Loucy (cell line): ENCODE results near the gene RASAL1.

ENCODE experiments used
- H2AFZ ChIP-seq: fragments of 200-600 bp; sonication (generic); 2 replicates; pipeline ENCODE4 v1.6.0; 2016; ENCODE audit warnings: antibody characterized with exemption, mild to moderate bottlenecking, low read length, moderate library complexity
- H3F3A ChIP-seq: fragments of 200-600 bp; 2 replicates; pipeline ENCODE4 v1.6.0; 2016; ENCODE audit warnings: antibody characterized with exemption, low read depth, mild to moderate bottlenecking
- H3K27me3 ChIP-seq: fragments of 200-600 bp; sonication (generic); 2 replicates; pipeline ENCODE4 v1.6.1; 2014; ENCODE audit warnings: low read length, mild to moderate bottlenecking; ENCODE audit not compliant: insufficient read depth, poor library complexity, severe bottlenecking
- H3K36me3 ChIP-seq: fragments of 200-600 bp; sonication (generic); 2 replicates; pipeline ENCODE4 v1.6.1; 2016; ENCODE audit warnings: low read length; ENCODE audit not compliant: insufficient read depth
- H3K4me1 ChIP-seq: fragments of 200-600 bp; sonication (generic); 2 replicates; pipeline ENCODE4 v1.5.1; 2014; ENCODE audit warnings: low read length, mild to moderate bottlenecking; ENCODE audit not compliant: insufficient read depth, poor library complexity, severe bottlenecking
- H3K4me2 ChIP-seq: fragments of 200-600 bp; sonication (generic); 2 replicates; pipeline ENCODE4 v1.6.0; 2014; ENCODE audit warnings: antibody characterized with exemption, low read length, low read depth, mild to moderate bottlenecking; ENCODE audit not compliant: poor library complexity, severe bottlenecking
- H3K4me3 ChIP-seq: fragments of 200-600 bp; sonication (generic); 2 replicates; pipeline ENCODE4 v1.5.1; 2014; ENCODE audit warnings: low read length, mild to moderate bottlenecking, mixed read lengths; ENCODE audit not compliant: poor library complexity, severe bottlenecking
- H3K79me2 ChIP-seq: fragments of 200-600 bp; sonication (generic); 2 replicates; pipeline ENCODE4 v1.6.1; 2014; ENCODE audit warnings: low read length; ENCODE audit not compliant: insufficient read depth
- H3K9ac ChIP-seq: fragments of 200-600 bp; sonication (generic); 2 replicates; pipeline ENCODE4 v1.6.0; 2014; ENCODE audit warnings: mild to moderate bottlenecking, low read depth, low read length, moderate library complexity; ENCODE audit not compliant: poor library complexity, severe bottlenecking
- H3K9me2 ChIP-seq: fragments of 200-600 bp; sonication (generic); replicated peaks from 2 replicates; pipeline ENCODE4 v1.6.1; 2016; ENCODE audit warnings: low read depth, low read length, mixed read lengths
- H3K9me3 ChIP-seq: fragments of 200-600 bp; sonication (generic); 2 replicates; pipeline ENCODE4 v1.6.1; 2014; ENCODE audit warnings: mild to moderate bottlenecking, antibody characterized with exemption, low read length, low read depth; ENCODE audit not compliant: insufficient read depth
- H4K20me1 ChIP-seq: fragments of 200-600 bp; sonication (generic); 2 replicates; pipeline ENCODE4 v1.6.0; 2014; ENCODE audit warnings: antibody characterized with exemption, low read length, mild to moderate bottlenecking; ENCODE audit not compliant: insufficient read depth, poor library complexity, severe bottlenecking
- CTCF ChIP-seq: fragments of 200-600 bp; sonication (generic); conservative IDR thresholded peaks from 2 replicates; pipeline ENCODE4 v1.5.1; 2014; ENCODE audit warnings: mild to moderate bottlenecking, antibody characterized with exemption, low read length
- EZH2phosphoT487 ChIP-seq: fragments of 200-600 bp; IDR thresholded peaks from 2 replicates; pipeline ENCODE4 v1.6.1; 2018; ENCODE audit warnings: antibody characterized with exemption, mild to moderate bottlenecking, moderate library complexity, borderline replicate concordance

The RASAL1 gene

GRCh38 chr12:113161415-113162016, 26.0 kb upstream of the RASAL1 start:
- Histone ChIP-seq H3K27me3 (no peaks in the 10 kb centered on the region), H3K79me2 (no peaks in the 10 kb centered on the region), H3K9ac (no peak overlapping the region), H3K36me3 (peaks cover 77% of the 10 kb centered on the region; the same call in 1 of the 2 replicates), H3F3A (no peaks in the 10 kb centered on the region), H4K20me1 (no peaks in the 10 kb centered on the region), H3K4me1 (no peaks in the 10 kb centered on the region), H3K9me3 (no peaks in the 10 kb centered on the region), H2AFZ (no peak overlapping the region), H3K9me2 (no peaks in the 10 kb centered on the region), H3K4me3 (no peak overlapping the region), H3K4me2 (no peak overlapping the region)
- no peak for TF ChIP-seq EZH2phosphoT487
- no peak for TF ChIP-seq CTCF

GRCh38 chr12:113159937-113160336, 24.4 kb upstream of the RASAL1 start:
- Histone ChIP-seq H3K4me3 (no peak overlapping the region), H3K4me2 (no peak overlapping the region), H3K9ac (no peak overlapping the region), H2AFZ (no peak overlapping the region), H3K27me3 (no peaks in the 10 kb centered on the region), H3K9me2 (no peaks in the 10 kb centered on the region), H3K4me1 (no peaks in the 10 kb centered on the region), H3F3A (no peaks in the 10 kb centered on the region), H3K36me3 (peaks cover 61% of the 10 kb centered on the region; the same call in 1 of the 2 replicates), H3K9me3 (no peaks in the 10 kb centered on the region), H4K20me1 (no peaks in the 10 kb centered on the region), H3K79me2 (no peaks in the 10 kb centered on the region)
- TF ChIP-seq EZH2phosphoT487 = no peak

GRCh38 chr12:113158439-113159203, 23.1 kb upstream of the RASAL1 start:
- Histone ChIP-seq H3F3A (no peaks in the 10 kb centered on the region), H2AFZ (no peak overlapping the region), H3K36me3 (peaks cover 52% of the 10 kb centered on the region; the same call in 1 of the 2 replicates), H3K79me2 (no peaks in the 10 kb centered on the region), H3K4me2 (no peak overlapping the region), H3K9me3 (no peaks in the 10 kb centered on the region), H3K4me1 (no peaks in the 10 kb centered on the region), H3K9ac (no peak overlapping the region), H4K20me1 (no peaks in the 10 kb centered on the region), H3K9me2 (no peaks in the 10 kb centered on the region), H3K4me3 (no peak overlapping the region), H3K27me3 (no peaks in the 10 kb centered on the region)
- TF ChIP-seq CTCF (no peak), EZH2phosphoT487 (no peak)
